ENCODE data around the gene LAMA2. TPM values are rescaled to one million over a fixed set of nuclear protein-coding genes. Genes with fewer than 3 reads are reported as not detected.

The LAMA2 gene
- total and polyA plus RNA-seq, 2 experiments from 2014 or later, result 0.91 to 6.4 TPM

- TF ChIP-seq EZH2 (IDR thresholded peaks at IDR 0.05; ENCODE audit: low read depth, unreplicated experiment) (no peak), ETS1 (IDR thresholded peaks at IDR 0.05) (no peak), STAT1 (IDR thresholded peaks at IDR 0.05; ENCODE audit: unreplicated experiment) (no peak), ZNF331 (CRISPR knock-in tag; IDR thresholded peaks at IDR 0.05; ENCODE audit: low read depth) (no peak), ZNF114 (CRISPR knock-in tag; IDR thresholded peaks at IDR 0.05) (no peak), NANOG (IDR thresholded peaks at IDR 0.05; ENCODE audit: borderline replicate concordance) (no peak), EZH2phosphoT487 (IDR thresholded peaks at IDR 0.05; ENCODE audit: unreplicated experiment) (no peak), CREB1 (CRISPR knock-in tag; IDR thresholded peaks at IDR 0.05; ENCODE audit: low read depth) (no peak), POLR2AphosphoS5 (IDR thresholded peaks at IDR 0.05; ENCODE audit: low read depth) (no peak), ZNF462 (CRISPR knock-in tag; IDR thresholded peaks at IDR 0.05) (no peak), REST (IDR thresholded peaks at IDR 0.05; ENCODE audit: unreplicated experiment) (no peak), CTCF (conservative IDR thresholded peaks at IDR 0.05; ENCODE audit: low read depth in 2 of 2) (no peak), JUNB (IDR thresholded peaks at IDR 0.05; ENCODE audit: unreplicated experiment) (no peak)
- H3F3A ChIP-seq (replicated peaks; ENCODE audit: low read depth), result no peaks in the 10 kb centered on the region
- Mint-ChIP-seq H3K27me3 (ENCODE audit: insufficient read depth, low read depth, poor library complexity) (no peaks in the 10 kb centered on the region), H3K4me1 (peaks cover 5% of the 10 kb centered on the region; the same call in 2 of the 3 replicates), H3K4me3 (no peak overlapping the region), H3K27ac (no peak overlapping the region), H3K9me3 (no peaks in the 10 kb centered on the region), H3K36me3 (ENCODE audit: low read depth) (no peaks in the 10 kb centered on the region; the same call in 2 of the 3 replicates)
- H3K4me1 ChIP-seq (ENCODE audit: insufficient read depth), result peaks cover 5% of the 10 kb centered on the region; the same call in 1 of the 2 replicates
- DNase-seq (ENCODE audit: low spot score) (no peak), ATAC-seq (no peak)
- H3K27me3 ChIP-seq (ENCODE audit: insufficient read depth), result no peaks in the 10 kb centered on the region
- H2AFZ ChIP-seq, result no peak overlapping the region
- H3K9me2 ChIP-seq (ENCODE audit: insufficient read depth), result no peaks in the 10 kb centered on the region
- H3K4me2 ChIP-seq, result no peak overlapping the region
- H3K36me3 ChIP-seq (ENCODE audit: insufficient read depth), result no peaks in the 10 kb centered on the region
- H4K20me1 ChIP-seq (replicated peaks; ENCODE audit: insufficient read depth), result no peaks in the 10 kb centered on the region
- no peaks in the 10 kb centered on the region for H3K79me2 ChIP-seq (replicated peaks; ENCODE audit: insufficient read depth)
- no peak overlapping the region for H3K27ac ChIP-seq (ENCODE audit: low read depth)
- no peak overlapping the region for H3K4me3 ChIP-seq
Observed at GRCh38 chr6:129015721-129016120, 132.8 kb downstream of the LAMA2 start.
